ENCODE results near the gene FBXO10.

FBXO10 gene

GRCh38 chr9:37540634-37541033 lies 35.5 kb downstream of the FBXO10 start:
- Histone ChIP-seq H3K4me1 (ENCODE audit: control insufficient read depth, insufficient read depth, low read depth, low read length) (no peaks in the 10 kb centered on the region), H3K18ac (ENCODE audit: low read depth in 1 of 2, low read length in 2 of 2) (no peak overlapping the region), H3K27ac (ENCODE audit: low read length, poor library complexity, severe bottlenecking) (no peak overlapping the region), H3K4me2 (ENCODE audit: low read length, poor library complexity, severe bottlenecking) (no peak overlapping the region), H2AK5ac (ENCODE audit: low read length, severe bottlenecking) (no peak overlapping the region), H3K36me3 (ENCODE audit: control insufficient read depth in 1 of 2, insufficient read depth in 2 of 2, low read depth in 1 of 2, low read length in 2 of 2) (peaks cover 27 to 60% of the 10 kb centered on the region in 2 experiments), H3K79me1 (replicated peaks; ENCODE audit: low read length, poor library complexity, severe bottlenecking) (peaks cover 3% of the 10 kb centered on the region), H4K8ac (ENCODE audit: low read length) (no peak overlapping the region), H3K9me3 (ENCODE audit: control insufficient read depth, low read length) (no peaks in the 10 kb centered on the region), H3K27me3 (ENCODE audit: control insufficient read depth in 1 of 2, insufficient read depth in 1 of 2, low read length in 2 of 2) (no peaks in the 10 kb centered on the region), H2BK5ac (ENCODE audit: low read depth, low read length, poor library complexity, severe bottlenecking) (no peak overlapping the region), H3K4ac (ENCODE audit: low read depth in 1 of 2, low read length in 2 of 2) (no peak overlapping the region), H2BK120ac (ENCODE audit: low read depth, low read length) (no peak overlapping the region), H3K23ac (ENCODE audit: low read length in 2 of 2) (no peak overlapping the region), H2BK12ac (ENCODE audit: low read length in 2 of 2) (no peak overlapping the region), H3K14ac (ENCODE audit: low read length in 2 of 2) (no peak overlapping the region), H2AFZ (ENCODE audit: low read depth, low read length) (no peak overlapping the region), H3K4me3 (ENCODE audit: insufficient read depth in 1 of 2, low read depth in 1 of 2, low read length in 2 of 2) (no peak overlapping the region), H3K9ac (ENCODE audit: low read length) (no peak overlapping the region), H2BK15ac (ENCODE audit: low read depth, poor library complexity, severe bottlenecking) (no peak overlapping the region), H4K91ac (ENCODE audit: low read length) (no peak overlapping the region)
- DNase-seq, result no peak
- WGBS, result 100% methylated on average over 3 of the region's 3 CpGs

- Histone ChIP-seq H3K4ac (ENCODE audit: low read depth in 1 of 2, low read length in 2 of 2) (no peak overlapping the region), H3K79me1 (replicated peaks; ENCODE audit: low read length, poor library complexity, severe bottlenecking) (no peaks in the 10 kb centered on the region), H2AFZ (ENCODE audit: low read depth, low read length) (no peak overlapping the region), H3K23ac (ENCODE audit: low read length in 2 of 2) (no peak overlapping the region), H2BK12ac (ENCODE audit: low read length in 2 of 2) (no peak overlapping the region), H3K9me3 (ENCODE audit: control insufficient read depth, low read length) (no peaks in the 10 kb centered on the region), H2BK15ac (ENCODE audit: low read depth, poor library complexity, severe bottlenecking) (no peak overlapping the region), H3K4me2 (ENCODE audit: low read length, poor library complexity, severe bottlenecking) (no peak overlapping the region), H3K4me1 (ENCODE audit: control insufficient read depth, insufficient read depth, low read depth, low read length) (no peaks in the 10 kb centered on the region), H2BK120ac (ENCODE audit: low read depth, low read length) (no peak overlapping the region), H3K18ac (ENCODE audit: low read depth in 1 of 2, low read length in 2 of 2) (no peak overlapping the region), H4K8ac (ENCODE audit: low read length) (no peak overlapping the region), H3K27me3 (ENCODE audit: control insufficient read depth in 1 of 2, insufficient read depth in 1 of 2, low read length in 2 of 2) (no peaks in the 10 kb centered on the region), H3K36me3 (ENCODE audit: control insufficient read depth in 1 of 2, insufficient read depth in 2 of 2, low read depth in 1 of 2, low read length in 2 of 2) (peaks cover 31 to 64% of the 10 kb centered on the region in 2 experiments), H4K91ac (ENCODE audit: low read length) (no peak overlapping the region), H3K9ac (ENCODE audit: low read length) (no peak overlapping the region), H3K4me3 (ENCODE audit: insufficient read depth in 1 of 2, low read depth in 1 of 2, low read length in 2 of 2) (no peak overlapping the region), H2BK5ac (ENCODE audit: low read depth, low read length, poor library complexity, severe bottlenecking) (no peak overlapping the region), H2AK5ac (ENCODE audit: low read length, severe bottlenecking) (no peak overlapping the region), H3K14ac (ENCODE audit: low read length in 2 of 2) (no peak overlapping the region), H3K27ac (ENCODE audit: low read length, poor library complexity, severe bottlenecking) (no peak overlapping the region)
- DNase-seq, result no peak
Observed at GRCh38 chr9:37539634-37540033, 36.5 kb downstream of the FBXO10 start.

GRCh38 chr9:37538099-37538498 lies 38.1 kb downstream of the FBXO10 start:
- Histone ChIP-seq H2AFZ (ENCODE audit: low read depth, low read length) (no peak overlapping the region), H3K4me1 (ENCODE audit: control insufficient read depth, insufficient read depth, low read depth, low read length) (no peaks in the 10 kb centered on the region), H3K27ac (ENCODE audit: low read length, poor library complexity, severe bottlenecking) (no peak overlapping the region), H3K36me3 (ENCODE audit: control insufficient read depth in 1 of 2, insufficient read depth in 2 of 2, low read depth in 1 of 2, low read length in 2 of 2) (peaks cover 31 to 67% of the 10 kb centered on the region in 2 experiments), H2BK15ac (ENCODE audit: low read depth, poor library complexity, severe bottlenecking) (no peak overlapping the region), H3K18ac (ENCODE audit: low read depth in 1 of 2, low read length in 2 of 2) (no peak overlapping the region), H2AK5ac (ENCODE audit: low read length, severe bottlenecking) (no peak overlapping the region), H3K14ac (ENCODE audit: low read length in 2 of 2) (no peak overlapping the region), H2BK5ac (ENCODE audit: low read depth, low read length, poor library complexity, severe bottlenecking) (no peak overlapping the region), H3K4ac (ENCODE audit: low read depth in 1 of 2, low read length in 2 of 2) (no peak overlapping the region), H3K4me3 (ENCODE audit: insufficient read depth in 1 of 2, low read depth in 1 of 2, low read length in 2 of 2) (no peak overlapping the region), H3K9me3 (ENCODE audit: control insufficient read depth, low read length) (no peaks in the 10 kb centered on the region), H3K23ac (ENCODE audit: low read length in 2 of 2) (no peak overlapping the region), H4K8ac (ENCODE audit: low read length) (no peak overlapping the region), H2BK12ac (ENCODE audit: low read length in 2 of 2) (no peak overlapping the region), H3K4me2 (ENCODE audit: low read length, poor library complexity, severe bottlenecking) (no peak overlapping the region), H2BK120ac (ENCODE audit: low read depth, low read length) (no peak overlapping the region), H3K79me1 (replicated peaks; ENCODE audit: low read length, poor library complexity, severe bottlenecking) (no peaks in the 10 kb centered on the region), H4K91ac (ENCODE audit: low read length) (no peak overlapping the region), H3K9ac (ENCODE audit: low read length) (no peak overlapping the region), H3K27me3 (ENCODE audit: control insufficient read depth in 1 of 2, insufficient read depth in 1 of 2, low read length in 2 of 2) (no peaks in the 10 kb centered on the region)
- no peak for DNase-seq
- 98% methylated on average over 7 of the region's 7 CpGs for WGBS

GRCh38 chr9:37534901-37535300 lies 41.3 kb downstream of the FBXO10 start:
- Histone ChIP-seq H2BK5ac (ENCODE audit: low read depth, low read length, poor library complexity, severe bottlenecking) (no peak overlapping the region), H3K9me3 (ENCODE audit: control insufficient read depth, low read length) (no peaks in the 10 kb centered on the region), H3K79me1 (replicated peaks; ENCODE audit: low read length, poor library complexity, severe bottlenecking) (no peaks in the 10 kb centered on the region), H4K8ac (ENCODE audit: low read length) (no peak overlapping the region), H2AK5ac (ENCODE audit: low read length, severe bottlenecking) (no peak overlapping the region), H3K18ac (ENCODE audit: low read depth in 1 of 2, low read length in 2 of 2) (no peak overlapping the region), H3K9ac (ENCODE audit: low read length) (no peak overlapping the region), H3K4me1 (ENCODE audit: control insufficient read depth, insufficient read depth, low read depth, low read length) (no peaks in the 10 kb centered on the region), H3K27me3 (ENCODE audit: control insufficient read depth in 1 of 2, insufficient read depth in 1 of 2, low read length in 2 of 2) (no peaks in the 10 kb centered on the region), H3K4ac (ENCODE audit: low read depth in 1 of 2, low read length in 2 of 2) (no peak overlapping the region), H3K14ac (ENCODE audit: low read length in 2 of 2) (no peak overlapping the region), H3K4me2 (ENCODE audit: low read length, poor library complexity, severe bottlenecking) (no peak overlapping the region), H2AFZ (ENCODE audit: low read depth, low read length) (no peak overlapping the region), H3K4me3 (ENCODE audit: insufficient read depth in 1 of 2, low read depth in 1 of 2, low read length in 2 of 2) (no peak overlapping the region), H4K91ac (ENCODE audit: low read length) (no peak overlapping the region), H3K23ac (ENCODE audit: low read length in 2 of 2) (no peak overlapping the region), H3K27ac (ENCODE audit: low read length, poor library complexity, severe bottlenecking) (no peak overlapping the region), H3K36me3 (ENCODE audit: control insufficient read depth in 1 of 2, insufficient read depth in 2 of 2, low read depth in 1 of 2, low read length in 2 of 2) (peaks cover 24 to 74% of the 10 kb centered on the region in 2 experiments), H2BK12ac (ENCODE audit: low read length in 2 of 2) (no peak overlapping the region), H2BK120ac (ENCODE audit: low read depth, low read length) (no peak overlapping the region), H2BK15ac (ENCODE audit: low read depth, poor library complexity, severe bottlenecking) (no peak overlapping the region)
- 91% methylated on average over 10 of the region's 10 CpGs for WGBS
- no peak for DNase-seq

Measured in mesenchymal stem cell (in vitro differentiated cells and primary cell).